ENCODE measurements around the gene CYCS. TPM values are rescaled to one million over a fixed set of nuclear protein-coding genes. Genes with fewer than 3 reads are reported as not detected.

Gene CYCS
- total RNA-seq, 1 experiment from 2014 or later: 224 TPM

DNA sequence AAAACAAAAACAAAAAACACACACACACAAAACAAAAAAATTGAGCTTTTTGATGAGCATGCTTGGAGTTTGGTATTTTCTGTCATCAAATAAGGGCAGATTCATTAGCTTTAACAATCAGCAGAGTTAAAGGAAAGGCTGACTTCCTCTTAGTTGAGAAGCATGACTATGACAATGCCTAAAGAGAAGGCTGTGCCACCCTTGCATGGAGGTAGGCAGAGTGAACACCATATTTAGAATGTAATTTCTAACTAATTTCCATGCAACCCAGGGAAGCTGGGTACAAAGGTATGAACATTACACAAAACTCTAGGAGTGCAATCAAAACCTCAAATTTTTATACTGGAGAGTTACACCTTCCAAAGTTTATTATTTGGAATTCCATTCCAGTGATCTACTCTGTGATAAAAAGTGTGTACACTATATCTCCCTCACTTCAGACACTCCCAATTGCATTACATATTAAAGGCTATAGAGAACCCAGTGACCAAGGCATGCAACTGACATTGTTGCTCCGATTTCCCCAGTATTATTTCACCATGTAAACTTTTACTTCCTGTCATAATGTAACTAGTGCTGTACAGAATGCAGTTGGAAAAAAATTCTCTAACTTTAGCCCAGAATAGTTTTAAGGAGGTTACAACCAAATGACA lies 9.4 kb upstream of the CYCS start:
- no peak overlapping the region for H3K9ac ChIP-seq (ENCODE audit: low read length)
- H3K27ac ChIP-seq (ENCODE audit: low read depth, low read length): no peak overlapping the region
- H3K9me3 ChIP-seq (ENCODE audit: control insufficient read depth in 1 of 2, insufficient read depth in 1 of 2, low read depth in 1 of 2, low read length in 2 of 2): no peaks in the 10 kb centered on the region
- H3K27me3 ChIP-seq (ENCODE audit: insufficient read depth, low read length): no peaks in the 10 kb centered on the region
- H3K4me2 ChIP-seq (ENCODE audit: low read length): no peak overlapping the region
- H2AFZ ChIP-seq (ENCODE audit: low read depth, low read length, poor library complexity, severe bottlenecking): no peak overlapping the region
- DNase-seq (ENCODE audit: low read depth, low spot score) (no peak), ATAC-seq (no peak)
- no peaks in the 10 kb centered on the region for H3K9me2 ChIP-seq (ENCODE audit: insufficient read depth)
- intact Hi-C loops (cut with micrococcal nuclease): no loop called here
- ChIA-PET CTCF (no interaction called here), POLR2A (interaction anchor here (1.6 kb wide), 1 partner anchor 9 kb away, joined by 9 read pairs; the partner anchor contains the start of gene CYCS), RAD21 (ENCODE audit: low non-redundant PET in 1 of 2, low total read pairs in 2 of 2, uncharacterized antibody in 2 of 2, unreplicated experiment in 2 of 2) (no interaction called here)
- no peaks in the 10 kb centered on the region for H3K36me3 ChIP-seq (ENCODE audit: control insufficient read depth in 1 of 2, insufficient read depth in 2 of 2, low read length in 2 of 2)
- H3K4me3 ChIP-seq (replicated peaks in 1 of 2; ENCODE audit: low read depth in 1 of 2, low read length in 2 of 2): no peak overlapping the region
- no peaks in the 10 kb centered on the region for H3K79me2 ChIP-seq (ENCODE audit: insufficient read depth, low read length)
- no TSS peak for BruUV-seq (replicated peaks)
- no peaks in the 10 kb centered on the region for H3K4me1 ChIP-seq (ENCODE audit: control insufficient read depth in 1 of 2, insufficient read depth in 2 of 2, low read length in 2 of 2)
- no peaks in the 10 kb centered on the region for H4K20me1 ChIP-seq (ENCODE audit: insufficient read depth)
- no peak for TF ChIP-seq SIN3A (IDR thresholded peaks at IDR 0.05; ENCODE audit: low read depth)
- TF ChIP-seq ELF1 (IDR thresholded peaks at IDR 0.05; ENCODE audit: borderline replicate concordance, low read depth): no peak
- no peak for TF ChIP-seq CEBPB (IDR thresholded peaks at IDR 0.05; ENCODE audit: low read depth)
- no peak for TF ChIP-seq YY1 (IDR thresholded peaks at IDR 0.05; ENCODE audit: extremely low read depth, insufficient replicate concordance, low read depth, low read length)
- TF ChIP-seq RAD21 (IDR thresholded peaks at IDR 0.05; ENCODE audit: low read depth): no peak
- no peak for TF ChIP-seq SP1 (IDR thresholded peaks at IDR 0.05; ENCODE audit: low read depth)
- TF ChIP-seq, protein P1, sequence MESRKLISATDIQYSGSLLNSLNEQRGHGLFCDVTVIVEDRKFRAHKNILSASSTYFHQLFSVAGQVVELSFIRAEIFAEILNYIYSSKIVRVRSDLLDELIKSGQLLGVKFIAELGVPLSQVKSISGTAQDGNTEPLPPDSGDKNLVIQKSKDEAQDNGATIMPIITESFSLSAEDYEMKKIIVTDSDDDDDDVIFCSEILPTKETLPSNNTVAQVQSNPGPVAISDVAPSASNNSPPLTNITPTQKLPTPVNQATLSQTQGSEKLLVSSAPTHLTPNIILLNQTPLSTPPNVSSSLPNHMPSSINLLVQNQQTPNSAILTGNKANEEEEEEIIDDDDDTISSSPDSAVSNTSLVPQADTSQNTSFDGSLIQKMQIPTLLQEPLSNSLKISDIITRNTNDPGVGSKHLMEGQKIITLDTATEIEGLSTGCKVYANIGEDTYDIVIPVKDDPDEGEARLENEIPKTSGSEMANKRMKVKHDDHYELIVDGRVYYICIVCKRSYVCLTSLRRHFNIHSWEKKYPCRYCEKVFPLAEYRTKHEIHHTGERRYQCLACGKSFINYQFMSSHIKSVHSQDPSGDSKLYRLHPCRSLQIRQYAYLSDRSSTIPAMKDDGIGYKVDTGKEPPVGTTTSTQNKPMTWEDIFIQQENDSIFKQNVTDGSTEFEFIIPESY (IDR thresholded peaks at IDR 0.05; ENCODE audit: extremely low read depth, insufficient replicate concordance, low read length): no peak
- TF ChIP-seq ZFX (IDR thresholded peaks at IDR 0.05): no peak
- no peak for TF ChIP-seq EZH2phosphoT487 (IDR thresholded peaks at IDR 0.05; ENCODE audit: borderline replicate concordance)
- TF ChIP-seq JUND (IDR thresholded peaks at IDR 0.05): no peak
- no peak for TF ChIP-seq REST (IDR thresholded peaks at IDR 0.05; ENCODE audit: low read depth)
